ENCODE measurements around the gene NTPCR. TPM values are rescaled to one million over a fixed set of nuclear protein-coding genes. Genes with fewer than 3 reads are reported as not detected.

NTPCR gene
- total and polyA plus RNA-seq, 8 donors, result 35.1 to 68.3 (median 56.8) TPM

DNA sequence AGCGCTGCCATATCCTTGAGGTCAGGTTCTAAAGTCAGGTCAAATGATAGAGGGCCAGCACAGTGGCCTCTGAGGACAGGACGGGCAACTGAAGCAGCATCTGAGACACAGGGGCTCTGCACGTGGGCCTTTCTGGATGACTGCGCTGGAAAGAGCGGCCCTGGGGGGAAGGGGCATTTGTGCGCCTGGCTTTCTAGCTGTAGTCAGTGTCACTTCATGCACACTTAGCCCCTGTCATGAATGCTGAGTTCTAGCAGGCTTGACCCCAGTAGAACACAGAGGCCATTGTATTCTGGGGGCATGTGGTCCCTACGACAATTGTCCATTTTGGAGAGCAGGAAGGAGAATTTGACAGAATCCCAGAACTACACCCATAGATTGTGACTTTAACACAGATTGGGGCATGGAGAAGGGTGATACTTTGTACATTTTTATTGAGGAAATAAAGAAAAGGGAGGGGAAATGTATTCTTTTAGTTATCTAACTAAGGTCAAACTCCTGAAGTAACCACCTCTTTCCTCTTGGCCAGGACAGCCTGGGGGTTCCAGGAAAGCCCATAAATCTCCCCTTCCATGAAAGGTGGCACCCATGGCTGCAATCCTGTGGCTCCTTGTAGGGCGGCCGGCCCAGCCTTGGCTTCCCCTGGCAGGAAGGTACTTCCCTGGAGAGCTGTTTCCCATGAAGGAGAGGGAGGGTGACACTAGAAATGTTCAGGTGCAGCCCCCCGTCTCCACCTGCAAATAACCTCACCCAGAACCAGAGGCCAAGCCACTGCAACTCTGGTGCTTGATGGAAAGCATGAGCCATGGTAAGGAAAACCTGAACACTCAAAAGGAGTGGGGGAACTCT is 34.4 kb downstream of the NTPCR start:
- ATAC-seq (no peak), DNase-seq (no peak)
- no peak overlapping the region for H3K27ac ChIP-seq
- TF ChIP-seq, protein P1, sequence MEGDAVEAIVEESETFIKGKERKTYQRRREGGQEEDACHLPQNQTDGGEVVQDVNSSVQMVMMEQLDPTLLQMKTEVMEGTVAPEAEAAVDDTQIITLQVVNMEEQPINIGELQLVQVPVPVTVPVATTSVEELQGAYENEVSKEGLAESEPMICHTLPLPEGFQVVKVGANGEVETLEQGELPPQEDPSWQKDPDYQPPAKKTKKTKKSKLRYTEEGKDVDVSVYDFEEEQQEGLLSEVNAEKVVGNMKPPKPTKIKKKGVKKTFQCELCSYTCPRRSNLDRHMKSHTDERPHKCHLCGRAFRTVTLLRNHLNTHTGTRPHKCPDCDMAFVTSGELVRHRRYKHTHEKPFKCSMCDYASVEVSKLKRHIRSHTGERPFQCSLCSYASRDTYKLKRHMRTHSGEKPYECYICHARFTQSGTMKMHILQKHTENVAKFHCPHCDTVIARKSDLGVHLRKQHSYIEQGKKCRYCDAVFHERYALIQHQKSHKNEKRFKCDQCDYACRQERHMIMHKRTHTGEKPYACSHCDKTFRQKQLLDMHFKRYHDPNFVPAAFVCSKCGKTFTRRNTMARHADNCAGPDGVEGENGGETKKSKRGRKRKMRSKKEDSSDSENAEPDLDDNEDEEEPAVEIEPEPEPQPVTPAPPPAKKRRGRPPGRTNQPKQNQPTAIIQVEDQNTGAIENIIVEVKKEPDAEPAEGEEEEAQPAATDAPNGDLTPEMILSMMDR (IDR thresholded peaks at IDR 0.05), result no peak
- H3K9me3 ChIP-seq, result no peaks in the 10 kb centered on the region
- no peaks in the 10 kb centered on the region for H3K27me3 ChIP-seq
- no peaks in the 10 kb centered on the region for H3K4me1 ChIP-seq
- intact Hi-C loops (cut with DNase I), result no loop called here
- no peak overlapping the region for H3K4me3 ChIP-seq
- H3K36me3 ChIP-seq, result peaks cover 0 to 3% of the 10 kb centered on the region in 2 donors

DNA sequence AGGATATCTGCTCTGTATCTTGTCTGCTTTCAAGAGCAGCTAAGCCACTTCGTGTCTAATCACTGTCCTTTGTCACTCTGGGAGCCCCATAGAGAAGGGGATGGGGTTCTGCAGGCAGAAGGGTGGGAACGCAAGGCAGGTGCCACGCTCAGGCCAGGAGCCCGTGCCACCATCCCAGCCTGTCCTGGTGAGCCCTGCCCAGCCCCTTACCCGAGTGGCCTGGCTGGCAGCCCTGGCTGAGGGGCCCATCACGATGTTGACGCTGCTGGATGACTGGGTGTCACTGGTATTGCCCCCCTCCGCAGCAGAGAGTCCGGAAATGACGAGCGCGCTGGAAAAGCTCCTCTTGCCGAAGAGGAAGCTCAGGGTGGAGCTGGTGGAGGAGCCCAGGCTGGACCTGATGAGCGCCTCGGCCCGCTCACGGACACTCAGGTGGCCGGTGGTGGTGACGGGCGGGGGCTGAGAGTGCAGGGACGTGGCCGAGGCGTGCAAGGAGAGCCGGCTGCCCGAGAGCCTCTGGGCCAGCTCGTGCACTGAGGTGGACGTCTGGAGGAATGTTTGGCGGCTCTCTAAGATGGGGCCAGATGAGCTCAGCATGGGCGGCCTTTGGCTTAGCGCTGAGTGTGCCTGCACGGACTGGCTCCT is 35.6 kb downstream of the NTPCR start:
- Histone ChIP-seq H3K27ac (no peak overlapping the region), H3K36me3 (peaks cover 0 to 3% of the 10 kb centered on the region in 2 donors), H3K4me3 (no peak overlapping the region), H3K4me1 (no peaks in the 10 kb centered on the region), H3K27me3 (no peaks in the 10 kb centered on the region), H3K9me3 (no peaks in the 10 kb centered on the region)
- intact Hi-C loops (cut with DNase I), result no loop called here
- DNase-seq, result no peak
- ATAC-seq, result no peak
- TF ChIP-seq, protein P1 (IDR thresholded peaks at IDR 0.05), result no peak

DNA sequence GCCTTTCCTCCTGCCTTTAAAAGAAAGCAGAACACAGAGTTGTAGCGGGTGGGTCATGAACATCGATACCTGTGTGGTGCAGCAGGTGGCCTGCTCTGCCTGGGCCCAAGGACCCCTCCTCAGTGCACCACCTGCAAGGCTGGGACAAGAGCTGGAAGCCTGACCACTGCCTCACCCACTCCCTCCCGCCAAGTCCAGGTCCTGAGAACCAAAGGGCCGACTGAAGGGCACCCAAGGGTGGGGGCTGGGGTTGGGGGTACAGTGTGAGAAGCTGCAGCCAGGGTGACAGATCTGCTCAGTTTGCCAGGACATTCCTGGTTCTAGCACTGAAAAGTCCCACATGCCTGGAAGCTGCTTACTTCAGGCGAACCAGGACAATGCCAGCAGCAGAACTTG is 36.1 kb downstream of the NTPCR start:
- H3K9me3 ChIP-seq, result no peaks in the 10 kb centered on the region
- peaks cover 0 to 3% of the 10 kb centered on the region in 2 donors for H3K36me3 ChIP-seq
- no peaks in the 10 kb centered on the region for H3K27me3 ChIP-seq
- TF ChIP-seq, protein P1 (IDR thresholded peaks at IDR 0.05), result no peak
- H3K4me1 ChIP-seq, result no peaks in the 10 kb centered on the region
- no peak overlapping the region for H3K4me3 ChIP-seq
- no peak overlapping the region for H3K27ac ChIP-seq
- no peak for ATAC-seq
- intact Hi-C loops (cut with DNase I), result no loop called here
- DNase-seq, result no peak

DNA sequence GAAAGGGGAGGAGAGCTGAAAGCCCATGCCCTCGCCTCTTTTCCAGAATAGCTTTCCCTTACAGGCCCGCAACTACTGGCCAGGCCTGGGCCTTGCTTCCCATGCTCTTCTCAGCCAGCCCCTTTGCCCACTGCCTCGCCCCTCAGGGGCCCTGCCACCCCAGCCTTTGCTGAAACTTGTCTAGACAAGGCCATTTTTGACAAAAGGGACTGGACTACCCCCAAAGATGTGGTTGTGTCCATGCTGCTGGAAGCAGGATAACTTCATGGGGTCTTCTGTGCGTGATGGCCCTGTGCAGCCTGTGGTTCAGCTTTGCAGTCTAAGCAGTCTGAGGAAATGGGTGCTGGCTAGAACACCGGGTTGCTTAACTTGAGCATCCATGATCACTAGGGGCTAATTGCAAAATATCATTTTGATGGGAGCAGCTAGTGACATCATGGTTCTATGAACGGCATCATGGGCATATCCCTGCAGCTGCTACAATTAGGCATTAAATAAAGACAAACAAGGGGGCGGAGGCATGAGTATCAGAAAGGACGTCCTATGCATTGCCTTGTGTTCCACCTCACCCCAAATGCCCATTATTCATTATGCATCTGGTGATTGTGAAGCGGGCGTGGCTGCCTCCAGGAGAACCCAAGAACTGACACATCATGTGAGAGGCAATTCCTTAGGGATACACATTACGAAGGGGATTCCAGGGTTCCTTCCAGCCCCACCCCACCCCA is 36.8 kb downstream of the NTPCR start:
- intact Hi-C loops (cut with DNase I), result no loop called here
- ATAC-seq (no peak), DNase-seq (no peak)

More for the DNA sequence above, 36.8 kb downstream of the NTPCR start:
- H3K27me3 ChIP-seq, result no peaks in the 10 kb centered on the region
- H3K4me1 ChIP-seq, result no peaks in the 10 kb centered on the region
- H3K9me3 ChIP-seq, result no peaks in the 10 kb centered on the region
- H3K4me3 ChIP-seq, result no peak overlapping the region
- no peak overlapping the region for H3K27ac ChIP-seq
- H3K36me3 ChIP-seq, result peaks cover 0 to 3% of the 10 kb centered on the region in 2 donors
- TF ChIP-seq, protein P1 (IDR thresholded peaks at IDR 0.05), result no peak

Measured in left lung (tissue), 10 donors.